Suppressor macrophage (primary cell): ENCODE results near the gene ZDHHC7.
"Not testable (repeated sequence)": the region's sequence is repeated elsewhere in the genome, so short reads cannot be mapped to it uniquely, and the experiment has no call there.

Experiments
- DNase-seq, 4 experiments: peaks; one replicate each; pipeline ENCODE4 v3.0.0-alpha.2; 2020 to 2022
- total RNA-seq, 17 experiments: gene quantifications; one replicate each; lab custom pipeline; 2026; ENCODE audit warnings: mixed read lengths in 6 of 17, inconsistent platforms in 3 of 17; lab: John Stamatoyannopoulos, UW

ZDHHC7 gene
- 26.6 to 197 (median 153) reads per million in 17 experiments for total RNA-seq

- DNase-seq, result peak; percentile 90 to 96 (median 93)
Observed at GRCh38 chr16:85010931-85011845, at the start of gene ZDHHC7. ZDHHC7 (minus strand) TSS chr16:85011535; CDS start chr16:84990618, 20,917 bp downstream.

- DNase-seq, result no peak
Observed at GRCh38 chr16:85058909-85059308, 47.6 kb upstream of the ZDHHC7 start.

- no peak for DNase-seq
Observed at GRCh38 chr16:85057948-85058347, 46.6 kb upstream of the ZDHHC7 start.

GRCh38 chr16:85057212-85057889 lies 46.0 kb upstream of the ZDHHC7 start:
- DNase-seq, result no peak

- DNase-seq, result peak; percentile 48 to 71 (median 64)
Observed at GRCh38 chr16:85056211-85056748, 44.9 kb upstream of the ZDHHC7 start.

GRCh38 chr16:85055493-85056210 lies 44.3 kb upstream of the ZDHHC7 start:
- DNase-seq, result peak; percentile 89 to 96 (median 92)

GRCh38 chr16:85054948-85055492 lies 43.7 kb upstream of the ZDHHC7 start:
- no peak for DNase-seq

- not testable (repeated sequence) for DNase-seq
Observed at GRCh38 chr16:85054321-85054720, 43.0 kb upstream of the ZDHHC7 start.

- DNase-seq, result no peak
Observed at GRCh38 chr16:85052536-85052935, 41.2 kb upstream of the ZDHHC7 start.

- no peak for DNase-seq
Observed at GRCh38 chr16:85051683-85052082, 40.3 kb upstream of the ZDHHC7 start.

- DNase-seq, result no peak
Observed at GRCh38 chr16:85051067-85051581, 39.8 kb upstream of the ZDHHC7 start.

GRCh38 chr16:85049706-85050305 lies 38.5 kb upstream of the ZDHHC7 start:
- DNase-seq, result no peak

- peak in 1 of 4 experiments; percentile 51 for DNase-seq
Observed at GRCh38 chr16:85048921-85049562, 37.7 kb upstream of the ZDHHC7 start.

- peak; percentile 58 to 84 (median 79) for DNase-seq
Observed at GRCh38 chr16:85047867-85048455, 36.6 kb upstream of the ZDHHC7 start.

GRCh38 chr16:85046931-85047866 lies 35.9 kb upstream of the ZDHHC7 start:
- no peak for DNase-seq

GRCh38 chr16:85046472-85046916 lies 35.2 kb upstream of the ZDHHC7 start:
- peak; percentile 82 to 91 (median 88) for DNase-seq

GRCh38 chr16:85045641-85046471 lies 34.5 kb upstream of the ZDHHC7 start:
- no peak for DNase-seq

GRCh38 chr16:85045077-85045476 lies 33.7 kb upstream of the ZDHHC7 start:
- no peak for DNase-seq
